HG03521 (cell line): ENCODE results near the gene C11orf86.

ENCODE experiments used
- ATAC-seq: cut with Tn5 transposase; IDR thresholded peaks from one replicate; pipeline ENCODE4 v1.9.1; 2021; ENCODE audit warnings: mild to moderate bottlenecking, moderate library complexity; ENCODE audit not compliant: unreplicated experiment

The C11orf86 gene

GRCh38 chr11:66966351-66966750, 8.8 kb upstream of the C11orf86 start:
- ATAC-seq = no peak

- ATAC-seq = no peak
Observed at GRCh38 chr11:66967670-66968425, 7.3 kb upstream of the C11orf86 start.

GRCh38 chr11:66969584-66970225, 5.4 kb upstream of the C11orf86 start:
- no peak for ATAC-seq

- no peak for ATAC-seq
Observed at GRCh38 chr11:66970371-66970806, 4.7 kb upstream of the C11orf86 start.

GRCh38 chr11:66970807-66971442, 4.2 kb upstream of the C11orf86 start:
- ATAC-seq = no peak

- ATAC-seq = no peak
Observed at GRCh38 chr11:66971488-66971887, 3.6 kb upstream of the C11orf86 start.

GRCh38 chr11:66973956-66974580, 1.0 kb upstream of the C11orf86 start:
- no peak for ATAC-seq

- no peak for ATAC-seq
Observed at GRCh38 chr11:66975405-66976027, 412 bp downstream of the C11orf86 start.

- ATAC-seq = no peak
Observed at GRCh38 chr11:66976028-66976467, 944 bp downstream of the C11orf86 start.

GRCh38 chr11:66976925-66977324, 1.8 kb downstream of the C11orf86 start:
- ATAC-seq = no peak

- ATAC-seq = no peak
Observed at GRCh38 chr11:66978229-66978628, 3.1 kb downstream of the C11orf86 start.

- no peak for ATAC-seq
Observed at GRCh38 chr11:66978717-66979116, 3.6 kb downstream of the C11orf86 start.

- no peak for ATAC-seq
Observed at GRCh38 chr11:66979336-66979980, 4.4 kb downstream of the C11orf86 start.

- ATAC-seq = no peak
Observed at GRCh38 chr11:66981976-66982578, 7.0 kb downstream of the C11orf86 start.

GRCh38 chr11:66983275-66983924, 8.3 kb downstream of the C11orf86 start:
- ATAC-seq = no peak

GRCh38 chr11:66985508-66986177, 10.5 kb downstream of the C11orf86 start:
- ATAC-seq = no peak

- ATAC-seq = no peak
Observed at GRCh38 chr11:66986178-66986545, 11.1 kb downstream of the C11orf86 start.

GRCh38 chr11:66987158-66987620, 12.1 kb downstream of the C11orf86 start:
- no peak for ATAC-seq
